Neural cell (in vitro differentiated cells): ENCODE results near the gene CRADD. TPM values are rescaled to one million over a fixed set of nuclear protein-coding genes. Genes with fewer than 3 reads are reported as not detected.
A peak's percentile ranks its signal among the peaks of the same experiment; 100 is the strongest.

Source experiments
- H2AFZ ChIP-seq: fragments of 200-600, 300-800 bp; sonication (generic), shearing (Covaris generic); 2 replicates; pipeline ENCODE4 v1.6.0; 2014; ENCODE audit warnings: low read depth, mild to moderate bottlenecking, antibody characterized with exemption, low read length, moderate library complexity
- H3F3A ChIP-seq: fragments of 200-600 bp; shearing (Covaris generic); 2 replicates; pipeline ENCODE4 v1.6.1; 2016; ENCODE audit warnings: mild to moderate bottlenecking, moderate library complexity, mixed read lengths, antibody characterized with exemption, low read length; ENCODE audit not compliant: insufficient read depth, poor library complexity, severe bottlenecking
- H3K27ac ChIP-seq: fragments of 200-600, 300-800 bp; sonication (generic), shearing (Covaris generic); 2 replicates; pipeline ENCODE4 v1.5.1; 2014; ENCODE audit warnings: mild to moderate bottlenecking, low read length, moderate library complexity
- H3K27me3 ChIP-seq: fragments of 300-800, 200-600 bp; sonication (generic), shearing (Covaris generic); 2 replicates; pipeline ENCODE4 v1.6.0; 2014; ENCODE audit warnings: mild to moderate bottlenecking, low read depth, low read length, moderate library complexity; ENCODE audit not compliant: insufficient read depth
- H3K36me3 ChIP-seq: fragments of 300-800, 200-600 bp; sonication (generic), shearing (Covaris generic); 2 replicates; pipeline ENCODE4 v1.5.1; 2014; ENCODE audit warnings: mild to moderate bottlenecking, antibody characterized with exemption, low read length, moderate library complexity; ENCODE audit not compliant: insufficient read depth
- H3K4me2 ChIP-seq: fragments of 300-800, 200-600 bp; sonication (generic), shearing (Covaris generic); 2 replicates; pipeline ENCODE4 v1.6.0; 2014; ENCODE audit warnings: mild to moderate bottlenecking, low read length
- H3K4me3 ChIP-seq: fragments of 300-800, 200-600 bp; sonication (generic), shearing (Covaris generic); 2 replicates; pipeline ENCODE4 v1.5.1; 2014; ENCODE audit warnings: mild to moderate bottlenecking, low read length, moderate library complexity
- H3K79me2 ChIP-seq: fragments of 200-600 bp; shearing (Covaris generic); replicated peaks from 2 replicates; pipeline ENCODE4 v1.6.0; 2014; ENCODE audit warnings: mild to moderate bottlenecking, low read length, moderate library complexity; ENCODE audit not compliant: insufficient read depth
- H3K9ac ChIP-seq: fragments of 300-800, 200-600 bp; sonication (generic), shearing (Covaris generic); 2 replicates; pipeline ENCODE4 v1.6.1; 2016; ENCODE audit warnings: mild to moderate bottlenecking, low read length, mixed read lengths
- H3K9me2 ChIP-seq: fragments of 200-600 bp; shearing (Covaris generic); 2 replicates; pipeline ENCODE4 v1.6.1; 2016; ENCODE audit warnings: mild to moderate bottlenecking, low read length, mixed read lengths; ENCODE audit not compliant: insufficient read depth
- H3K9me3 ChIP-seq: fragments of 200-600, 300-800 bp; sonication (generic), shearing (Covaris generic); 2 replicates; pipeline ENCODE4 v1.6.1; 2016; ENCODE audit warnings: mild to moderate bottlenecking, mixed run types, low read length, moderate library complexity, mixed read lengths
- H4K20me1 ChIP-seq: fragments of 200-600 bp; shearing (Covaris generic); 2 replicates; pipeline ENCODE4 v1.6.1; 2016; ENCODE audit warnings: mild to moderate bottlenecking, mixed run types; ENCODE audit not compliant: insufficient read depth
- EP300 ChIP-seq: fragments of 450-650 bp; conservative IDR thresholded peaks from 2 replicates; pipeline ENCODE4 v1.6.1; 2014; ENCODE audit warnings: antibody characterized with exemption, mild to moderate bottlenecking, moderate library complexity; ENCODE audit not compliant: poor library complexity, severe bottlenecking
- EZH2 ChIP-seq: fragments of 200-600, 300-800 bp; shearing (Covaris generic), sonication (generic); IDR thresholded peaks from 2 replicates; pipeline ENCODE4 v1.6.1; 2014; ENCODE audit warnings: antibody characterized with exemption, low read length, borderline replicate concordance, mild to moderate bottlenecking; ENCODE audit not compliant: insufficient read depth, poor library complexity, severe bottlenecking
- MXI1 ChIP-seq: fragments of 450-650 bp; conservative IDR thresholded peaks from 2 replicates; pipeline ENCODE4 v1.6.1; 2014; ENCODE audit warnings: antibody characterized with exemption, mild to moderate bottlenecking; ENCODE audit not compliant: poor library complexity, severe bottlenecking
- POLR2AphosphoS5 ChIP-seq: IDR thresholded peaks from 2 replicates; pipeline ENCODE4 v1.6.1; 2012
- RAD21 ChIP-seq: fragments of 450-650 bp; conservative IDR thresholded peaks from 2 replicates; pipeline ENCODE4 v1.6.1; 2014; ENCODE audit warnings: antibody characterized with exemption, mild to moderate bottlenecking, moderate library complexity
- SMC3 ChIP-seq: fragments of 450-650 bp; conservative IDR thresholded peaks from 2 replicates; pipeline ENCODE4 v1.6.1; 2014; ENCODE audit warnings: antibody characterized with exemption, mild to moderate bottlenecking, moderate library complexity; ENCODE audit not compliant: poor library complexity
- TAF1 ChIP-seq: IDR thresholded peaks from 2 replicates; pipeline ENCODE4 v1.6.1; 2012; ENCODE audit warnings: low read depth
- polyA plus RNA-seq: library from polyadenylated mRNA; depleted of rRNA; stranded (reverse); fragments of >200 nt; gene quantifications from 2 replicates; pipeline ENCODE4 v1.2.3, GENCODE V29; 2014
- TF ChIP-seq, protein P1 (sequence below): fragments of 450-650 bp; IDR thresholded peaks from 2 replicates; pipeline ENCODE4 v1.5.1; 2014; ENCODE audit warnings: antibody characterized with exemption, mild to moderate bottlenecking, moderate library complexity; ENCODE audit not compliant: poor library complexity, severe bottlenecking
- TF ChIP-seq, protein P2 (sequence below): IDR thresholded peaks from 2 replicates; pipeline ENCODE4 v1.6.1; 2012; ENCODE audit warnings: borderline replicate concordance

CRADD gene
- polyA plus RNA-seq, 1 donor from 2014 or later: 23.5 TPM

DNA sequence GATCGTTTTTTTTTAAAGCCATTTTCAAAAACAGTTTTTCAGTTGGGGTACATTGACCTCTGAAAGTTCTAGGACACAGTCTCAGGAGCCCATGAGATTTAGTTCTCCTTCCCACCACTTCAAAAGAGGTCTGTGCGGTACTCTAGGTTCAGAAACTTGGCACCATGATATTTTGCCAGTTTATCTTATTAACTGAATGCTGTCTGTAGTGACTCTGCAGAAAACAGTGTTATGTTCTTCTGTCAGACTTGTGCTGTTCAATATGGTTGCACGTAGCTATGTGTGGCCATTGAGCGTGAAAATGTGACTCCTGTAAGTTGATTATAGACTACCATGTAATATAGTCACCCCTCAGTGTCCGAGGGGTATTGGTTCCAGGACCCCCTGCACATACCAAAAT, 35.9 kb downstream of the CRADD start:
- Histone ChIP-seq H2AFZ (no peak overlapping the region), H3F3A (no peaks in the 10 kb centered on the region), H3K9me2 (no peaks in the 10 kb centered on the region), H3K4me2 (no peak overlapping the region), H3K27me3 (no peaks in the 10 kb centered on the region), H3K4me3 (no peak overlapping the region), H3K27ac (peak overlapping the region; percentile 62), H3K9ac (no peak overlapping the region), H3K9me3 (peaks cover 4% of the 10 kb centered on the region), H3K36me3 (no peaks in the 10 kb centered on the region), H4K20me1 (no peaks in the 10 kb centered on the region), H3K79me2 (no peaks in the 10 kb centered on the region)
- no peak for TF ChIP-seq SMC3
- TF ChIP-seq TAF1: no peak
- no peak for TF ChIP-seq RAD21
- TF ChIP-seq EZH2: no peak
- TF ChIP-seq, protein P1, sequence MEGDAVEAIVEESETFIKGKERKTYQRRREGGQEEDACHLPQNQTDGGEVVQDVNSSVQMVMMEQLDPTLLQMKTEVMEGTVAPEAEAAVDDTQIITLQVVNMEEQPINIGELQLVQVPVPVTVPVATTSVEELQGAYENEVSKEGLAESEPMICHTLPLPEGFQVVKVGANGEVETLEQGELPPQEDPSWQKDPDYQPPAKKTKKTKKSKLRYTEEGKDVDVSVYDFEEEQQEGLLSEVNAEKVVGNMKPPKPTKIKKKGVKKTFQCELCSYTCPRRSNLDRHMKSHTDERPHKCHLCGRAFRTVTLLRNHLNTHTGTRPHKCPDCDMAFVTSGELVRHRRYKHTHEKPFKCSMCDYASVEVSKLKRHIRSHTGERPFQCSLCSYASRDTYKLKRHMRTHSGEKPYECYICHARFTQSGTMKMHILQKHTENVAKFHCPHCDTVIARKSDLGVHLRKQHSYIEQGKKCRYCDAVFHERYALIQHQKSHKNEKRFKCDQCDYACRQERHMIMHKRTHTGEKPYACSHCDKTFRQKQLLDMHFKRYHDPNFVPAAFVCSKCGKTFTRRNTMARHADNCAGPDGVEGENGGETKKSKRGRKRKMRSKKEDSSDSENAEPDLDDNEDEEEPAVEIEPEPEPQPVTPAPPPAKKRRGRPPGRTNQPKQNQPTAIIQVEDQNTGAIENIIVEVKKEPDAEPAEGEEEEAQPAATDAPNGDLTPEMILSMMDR: no peak
- TF ChIP-seq EP300: no peak
- TF ChIP-seq MXI1: no peak
- no peak for TF ChIP-seq POLR2AphosphoS5
- TF ChIP-seq, protein P2, sequence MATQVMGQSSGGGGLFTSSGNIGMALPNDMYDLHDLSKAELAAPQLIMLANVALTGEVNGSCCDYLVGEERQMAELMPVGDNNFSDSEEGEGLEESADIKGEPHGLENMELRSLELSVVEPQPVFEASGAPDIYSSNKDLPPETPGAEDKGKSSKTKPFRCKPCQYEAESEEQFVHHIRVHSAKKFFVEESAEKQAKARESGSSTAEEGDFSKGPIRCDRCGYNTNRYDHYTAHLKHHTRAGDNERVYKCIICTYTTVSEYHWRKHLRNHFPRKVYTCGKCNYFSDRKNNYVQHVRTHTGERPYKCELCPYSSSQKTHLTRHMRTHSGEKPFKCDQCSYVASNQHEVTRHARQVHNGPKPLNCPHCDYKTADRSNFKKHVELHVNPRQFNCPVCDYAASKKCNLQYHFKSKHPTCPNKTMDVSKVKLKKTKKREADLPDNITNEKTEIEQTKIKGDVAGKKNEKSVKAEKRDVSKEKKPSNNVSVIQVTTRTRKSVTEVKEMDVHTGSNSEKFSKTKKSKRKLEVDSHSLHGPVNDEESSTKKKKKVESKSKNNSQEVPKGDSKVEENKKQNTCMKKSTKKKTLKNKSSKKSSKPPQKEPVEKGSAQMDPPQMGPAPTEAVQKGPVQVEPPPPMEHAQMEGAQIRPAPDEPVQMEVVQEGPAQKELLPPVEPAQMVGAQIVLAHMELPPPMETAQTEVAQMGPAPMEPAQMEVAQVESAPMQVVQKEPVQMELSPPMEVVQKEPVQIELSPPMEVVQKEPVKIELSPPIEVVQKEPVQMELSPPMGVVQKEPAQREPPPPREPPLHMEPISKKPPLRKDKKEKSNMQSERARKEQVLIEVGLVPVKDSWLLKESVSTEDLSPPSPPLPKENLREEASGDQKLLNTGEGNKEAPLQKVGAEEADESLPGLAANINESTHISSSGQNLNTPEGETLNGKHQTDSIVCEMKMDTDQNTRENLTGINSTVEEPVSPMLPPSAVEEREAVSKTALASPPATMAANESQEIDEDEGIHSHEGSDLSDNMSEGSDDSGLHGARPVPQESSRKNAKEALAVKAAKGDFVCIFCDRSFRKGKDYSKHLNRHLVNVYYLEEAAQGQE: no peak

DNA sequence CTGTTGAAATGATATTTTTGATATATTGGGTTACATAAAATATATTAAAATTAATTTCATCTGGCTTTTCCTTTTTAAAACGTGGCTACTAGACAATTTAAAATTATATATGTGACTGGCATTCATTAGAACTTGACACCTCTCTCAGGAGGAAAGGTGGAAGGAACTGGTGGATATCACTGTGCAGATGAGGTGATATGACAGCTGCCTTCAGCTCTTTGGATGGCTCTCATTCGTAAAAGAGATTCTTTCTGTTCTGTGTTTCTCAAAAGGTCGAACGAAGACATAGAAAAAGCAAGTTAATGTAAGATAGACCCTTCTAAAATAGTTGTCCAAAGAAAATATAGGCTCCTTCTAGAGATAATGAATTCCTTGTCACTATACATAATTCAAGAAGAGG, 36.6 kb downstream of the CRADD start:
- Histone ChIP-seq H3K36me3 (no peaks in the 10 kb centered on the region), H3K9me3 (peaks cover 4% of the 10 kb centered on the region), H3K4me2 (no peak overlapping the region), H4K20me1 (no peaks in the 10 kb centered on the region), H2AFZ (no peak overlapping the region), H3K79me2 (no peaks in the 10 kb centered on the region), H3K27ac (peak overlapping the region; percentile 62), H3K9me2 (no peaks in the 10 kb centered on the region), H3K9ac (no peak overlapping the region), H3K4me3 (peak overlapping the region; percentile 19), H3K27me3 (no peaks in the 10 kb centered on the region), H3F3A (no peaks in the 10 kb centered on the region)
- TF ChIP-seq, protein P1: no peak
- TF ChIP-seq POLR2AphosphoS5 (peak; percentile 47), EP300 (peak; percentile 64)
